GM20000 (cell line): Measurements from ENCODE around the gene DHRS3.

Source experiments
- DNase-seq: peaks from one replicate; pipeline ENCODE4 v3.0.0; 2012; ENCODE audit warnings: low spot score
- CTCF ChIP-seq: IDR thresholded peaks from 2 replicates; pipeline ENCODE4 v1.5.1; 2012; ENCODE audit warnings: mild to moderate bottlenecking, control low read depth; ENCODE audit errors: extremely low read depth, missing control alignments

The DHRS3 gene

GRCh38 chr1:12585951-12586942 lies 31.8 kb downstream of the DHRS3 start:
- TF ChIP-seq CTCF, result no peak
- no peak for DNase-seq

- no peak for TF ChIP-seq CTCF
- DNase-seq, result no peak
Measured at GRCh38 chr1:12585536-12585935, 32.5 kb downstream of the DHRS3 start.

GRCh38 chr1:12584900-12585525 lies 33.0 kb downstream of the DHRS3 start:
- no peak for DNase-seq
- TF ChIP-seq CTCF, result no peak

- no peak for DNase-seq
- no peak for TF ChIP-seq CTCF
Measured at GRCh38 chr1:12583484-12583883, 34.5 kb downstream of the DHRS3 start.

- DNase-seq, result no peak
- no peak for TF ChIP-seq CTCF
Measured at GRCh38 chr1:12582649-12583048, 35.4 kb downstream of the DHRS3 start.

- no peak for DNase-seq
- TF ChIP-seq CTCF, result no peak
Measured at GRCh38 chr1:12581179-12581578, 36.8 kb downstream of the DHRS3 start.

- TF ChIP-seq CTCF, result no peak
- no peak for DNase-seq
Measured at GRCh38 chr1:12580054-12580887, 37.7 kb downstream of the DHRS3 start.
